CD4-positive, alpha-beta T cell treated with Interleukin-21 for 1 hour (primary cell): ENCODE results near the gene RAMP1.
"Not testable (repeated sequence)": the region's sequence is repeated elsewhere in the genome, so short reads cannot be mapped to it uniquely, and the experiment has no call there.

Experiments used
- DNase-seq: peaks from one replicate; pipeline ENCODE4 v3.0.0-alpha.2; 2020

RAMP1 gene

DNA sequence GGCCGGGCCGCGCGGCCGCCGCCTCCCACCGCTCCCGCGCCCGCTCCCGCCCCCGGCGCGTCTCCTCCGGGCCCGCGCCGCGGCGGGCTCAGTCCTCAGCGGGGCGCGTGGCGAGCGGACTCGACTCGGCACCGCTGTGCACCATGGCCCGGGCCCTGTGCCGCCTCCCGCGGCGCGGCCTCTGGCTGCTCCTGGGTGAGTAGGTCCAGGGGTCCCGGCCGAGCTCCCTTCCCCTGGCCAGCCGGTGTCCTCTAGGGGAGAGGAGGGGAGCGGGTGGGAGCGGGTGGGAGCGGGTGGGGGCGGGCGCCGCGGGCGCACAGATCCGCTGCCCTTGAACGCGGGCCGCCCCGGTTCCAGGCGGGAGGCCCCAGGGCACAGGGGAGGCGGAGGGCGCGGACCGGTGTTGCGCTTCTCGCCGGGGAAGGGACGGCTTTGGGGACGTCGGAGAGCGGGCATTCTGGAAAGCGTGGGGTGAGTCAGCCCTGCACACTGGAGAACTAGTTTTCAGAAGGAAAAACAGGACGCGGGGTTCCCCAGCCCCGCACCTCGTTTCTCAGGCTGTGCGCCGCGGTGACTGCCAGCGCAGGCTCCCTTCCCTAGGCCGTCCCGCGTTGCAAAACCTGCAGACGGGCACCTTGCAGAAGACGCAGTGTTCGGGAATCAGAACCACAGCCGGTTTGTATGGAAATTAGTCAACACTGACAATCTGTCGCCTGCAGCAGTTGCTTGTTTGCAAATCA is at the start of gene RAMP1:
Gene RAMP1 (plus strand): TSS at position 91 of the 740 bp plus-strand sequence. CDS start 53 bp downstream, at position 144.
- DNase-seq, result no peak

DNA sequence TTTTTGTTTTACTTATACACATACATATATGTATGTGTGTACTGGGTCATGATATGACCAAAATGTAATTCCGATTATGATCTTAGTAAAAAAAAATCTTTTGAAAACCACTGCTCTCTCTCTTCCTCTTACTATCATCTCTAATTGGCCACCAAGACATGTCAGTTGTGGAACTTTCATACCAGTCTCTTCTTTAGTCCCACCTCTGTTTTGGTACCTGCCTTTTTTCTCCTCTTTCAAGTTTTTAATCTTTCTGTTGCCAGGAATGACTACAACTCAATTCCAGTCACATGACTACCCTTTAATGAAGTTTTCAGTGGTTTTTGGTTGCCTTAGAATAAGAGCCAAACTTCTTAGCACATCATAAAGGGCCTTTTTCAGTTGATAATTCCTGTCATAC is 43.8 kb upstream of the RAMP1 start:
- DNase-seq, result no peak

- no peak for DNase-seq
Observed at GRCh38 chr2:237816531-237816930, 42.9 kb upstream of the RAMP1 start.

DNA sequence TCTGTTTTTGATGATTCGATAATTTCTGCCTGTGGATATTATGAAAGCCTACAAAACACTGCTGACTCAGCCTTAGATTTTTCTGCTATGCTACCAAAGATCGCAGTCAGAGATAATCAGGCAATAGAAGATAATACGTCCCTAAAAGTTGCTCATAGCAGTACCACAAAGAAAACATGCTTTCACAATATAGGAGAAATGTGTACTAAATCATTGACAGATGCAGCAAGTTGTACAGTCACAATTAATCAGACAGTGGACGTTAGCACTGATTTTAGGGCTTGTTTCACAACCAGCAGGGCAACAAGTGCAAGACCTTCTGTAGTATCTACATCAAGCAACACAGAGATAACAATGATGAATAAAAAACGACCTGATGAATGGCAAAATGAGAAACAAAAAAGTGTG is 41.4 kb upstream of the RAMP1 start:
- DNase-seq, result no peak

- no peak for DNase-seq
Observed at GRCh38 chr2:237819231-237819630, 40.2 kb upstream of the RAMP1 start.

GRCh38 chr2:237820421-237820820 is 39.0 kb upstream of the RAMP1 start:
- no peak for DNase-seq

- DNase-seq, result no peak
Observed at GRCh38 chr2:237823544-237823943, 35.9 kb upstream of the RAMP1 start.

- DNase-seq, result no peak
Observed at GRCh38 chr2:237824085-237824484, 35.3 kb upstream of the RAMP1 start.

DNA sequence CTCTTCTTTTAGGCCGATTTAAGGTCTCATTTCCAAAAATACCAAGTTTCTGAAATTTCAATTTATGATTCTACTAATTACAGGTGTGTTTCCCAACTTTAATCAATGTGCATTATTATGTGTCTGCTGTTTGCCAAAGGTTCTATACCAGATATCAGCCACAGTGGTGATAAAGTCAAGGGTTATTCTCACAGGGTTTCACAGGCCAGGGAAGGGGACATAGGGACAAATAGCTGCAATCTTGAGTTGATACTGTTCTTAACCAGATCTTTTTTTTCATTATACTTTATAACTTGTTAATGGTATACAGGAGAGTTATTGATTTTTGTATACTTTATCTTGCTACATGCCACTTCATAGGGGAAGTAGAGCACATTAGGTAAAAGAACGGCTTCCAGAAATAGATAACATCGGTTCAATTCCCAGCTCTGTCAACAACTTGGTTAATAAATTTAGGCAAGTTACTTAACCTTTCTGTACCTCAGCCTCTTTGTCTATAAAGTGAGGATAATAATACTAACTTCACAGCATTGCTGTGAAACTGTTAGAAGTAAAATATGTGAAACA is 31.9 kb upstream of the RAMP1 start:
- DNase-seq, result no peak

DNA sequence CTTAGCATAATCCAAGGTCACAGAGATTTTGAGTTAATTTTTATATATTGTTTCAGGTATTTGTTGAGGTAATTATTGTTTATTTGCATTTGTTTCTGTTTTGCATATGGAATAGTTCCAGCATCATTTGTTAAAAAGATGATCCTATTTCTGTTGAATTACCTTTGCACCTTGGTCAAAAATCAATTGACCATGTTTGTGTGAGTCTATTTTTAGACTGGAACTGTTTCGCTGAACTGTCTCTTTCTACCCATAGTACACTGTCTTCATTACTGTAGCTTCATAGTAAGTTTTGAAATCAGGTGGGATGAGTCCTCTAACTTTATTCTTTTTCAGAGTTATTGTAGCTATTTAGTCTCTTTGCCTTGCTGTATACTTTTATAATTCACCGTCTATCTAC is 28.9 kb upstream of the RAMP1 start:
- no peak for DNase-seq

DNA sequence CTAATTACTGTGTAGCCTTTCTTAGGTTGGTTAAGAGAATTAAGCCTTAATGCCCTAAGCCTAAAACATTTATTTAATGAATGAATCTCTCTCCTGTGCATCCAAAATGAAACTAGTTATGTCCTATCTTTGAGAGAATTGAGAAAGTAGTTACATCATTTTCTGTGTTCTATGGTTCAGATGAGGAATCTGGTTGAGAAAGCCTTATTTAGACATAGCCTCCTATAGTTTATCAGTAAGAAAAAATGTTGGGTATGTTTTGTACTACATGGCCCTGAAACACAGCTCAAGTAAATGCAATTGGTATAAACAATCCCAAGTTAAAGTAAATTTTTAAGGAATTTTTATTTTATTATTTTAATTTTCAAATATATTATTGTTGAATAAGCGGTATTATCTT is 25.9 kb upstream of the RAMP1 start:
- no peak for DNase-seq

- DNase-seq, result no peak
Observed at GRCh38 chr2:237835372-237835771, 24.1 kb upstream of the RAMP1 start.

GRCh38 chr2:237841051-237841450 is 18.4 kb upstream of the RAMP1 start:
- DNase-seq, result no peak

- DNase-seq, result not testable (repeated sequence)
Observed at GRCh38 chr2:237848940-237849339, 10.5 kb upstream of the RAMP1 start.

- DNase-seq, result no peak
Observed at GRCh38 chr2:237854295-237854694, 5.1 kb upstream of the RAMP1 start.

- DNase-seq, result no peak
Observed at GRCh38 chr2:237857791-237858190, 1.6 kb upstream of the RAMP1 start.

- peak; percentile 55 for DNase-seq
Observed at GRCh38 chr2:237858294-237859081, 935 bp upstream of the RAMP1 start.

DNA sequence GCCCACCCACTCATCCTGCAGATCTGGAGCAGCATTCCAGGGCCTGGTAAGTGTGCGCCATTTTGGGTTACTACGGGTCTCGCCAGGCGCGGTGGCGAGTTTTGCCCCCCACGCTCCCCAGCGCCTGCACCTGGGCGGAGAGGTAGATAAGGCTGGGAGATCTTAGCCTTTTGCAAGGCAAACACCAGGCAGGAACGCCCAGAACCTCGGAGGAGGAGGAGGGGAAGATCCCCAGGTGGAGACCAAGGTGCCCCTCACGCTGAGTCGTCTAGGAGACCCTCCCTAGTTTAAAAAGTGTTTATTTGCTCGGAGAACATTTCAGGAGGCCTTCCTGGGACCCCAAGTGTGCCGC is 365 bp upstream of the RAMP1 start:
- DNase-seq, result no peak

- DNase-seq, result no peak
Observed at GRCh38 chr2:237860273-237860935, 981 bp downstream of the RAMP1 start.

DNA sequence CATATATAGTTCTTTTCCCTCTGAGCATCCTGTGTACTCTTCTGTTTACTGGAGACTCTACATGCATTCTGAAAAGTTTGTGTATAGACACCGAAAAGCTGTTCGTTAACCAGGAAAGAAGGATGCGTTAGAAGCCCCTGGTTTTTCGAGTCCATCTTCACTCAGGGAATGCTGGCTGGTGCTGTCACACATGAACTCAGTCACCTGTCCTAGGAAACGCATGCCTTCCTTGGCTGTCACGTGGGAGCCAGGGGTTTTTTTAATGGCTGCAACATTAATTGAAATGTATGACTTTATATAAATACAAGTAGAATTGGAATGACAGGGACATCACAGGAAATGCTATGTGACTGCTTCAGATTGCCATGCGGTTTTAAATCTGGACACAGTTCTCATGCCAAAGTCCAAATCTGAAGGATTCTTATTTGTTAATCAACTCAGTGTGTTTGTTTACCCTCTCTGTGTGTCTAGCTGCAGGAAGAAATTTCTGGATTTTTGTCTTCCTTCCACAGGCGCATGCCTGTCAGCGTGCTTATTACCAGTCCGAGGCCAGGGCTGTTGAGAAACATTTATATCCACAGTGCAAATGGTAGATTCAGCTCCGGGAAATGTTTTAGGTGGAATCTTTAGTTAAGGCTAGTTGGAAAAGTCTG is 2.6 kb downstream of the RAMP1 start:
- no peak for DNase-seq

DNA sequence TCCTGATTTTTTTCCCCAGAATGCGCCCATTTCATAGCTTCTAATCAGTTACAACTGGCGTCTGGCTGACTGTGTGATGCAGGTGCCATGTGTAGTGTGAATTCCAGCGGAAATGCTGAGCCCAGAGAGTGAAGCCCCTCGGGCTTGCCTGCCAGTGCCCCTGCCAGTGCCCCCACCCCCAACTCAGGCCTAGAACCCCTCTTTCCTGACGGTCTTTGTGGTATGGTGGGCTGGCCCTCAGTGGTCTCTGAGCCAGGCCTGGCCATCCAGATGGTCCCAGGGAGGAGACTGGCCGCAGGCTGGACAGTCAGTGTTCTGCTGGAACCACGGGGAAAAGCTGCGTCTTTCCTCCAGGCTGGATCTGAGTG is 3.1 kb downstream of the RAMP1 start:
- DNase-seq, result no peak

GRCh38 chr2:237863102-237863511 is 3.7 kb downstream of the RAMP1 start:
- no peak for DNase-seq
